Right renal pelvis (tissue), 4 donors: ENCODE data around the gene VAT1. TPM values are rescaled to one million over a fixed set of nuclear protein-coding genes. Genes with fewer than 3 reads are reported as not detected.
"Not testable (repeated sequence)": the region's sequence is repeated elsewhere in the genome, so short reads cannot be mapped to it uniquely, and the experiment has no call there.

Experiments
- DNase-seq, 4 donors: peaks; one replicate each; pipeline ENCODE4 v3.0.0-alpha.2; 2013; ENCODE audit warnings: low read depth in 4 of 4, low spot score in 3 of 4, missing footprints in 1 of 4
- polyA plus RNA-seq, 4 donors: library from polyadenylated mRNA; unstranded; fragments of 120-200 nt; gene quantifications; one replicate each; pipeline ENCODE4 v1.2.1, GENCODE V29; 2013; ENCODE audit not compliant: insufficient read length in 4 of 4

Gene VAT1
- 100 to 1,000 TPM; 112 to 143 (median 120) TPM for polyA plus RNA-seq

- DNase-seq = peak; percentile 63 to 72 (median 66)
These were observed at the start of gene VAT1 for GRCh38 chr17:43021741-43022512. TSS of gene VAT1 (minus strand) at chr17:43022385. CDS start at chr17:43022322, 63 bp downstream.

- DNase-seq = no peak
These were observed 48.7 kb upstream of the VAT1 start for GRCh38 chr17:43070872-43071271.

- no peak for DNase-seq
These were observed 48.1 kb upstream of the VAT1 start for GRCh38 chr17:43070257-43070656.

- DNase-seq = no peak
These were observed 47.2 kb upstream of the VAT1 start for GRCh38 chr17:43069368-43069898.

GRCh38 chr17:43068570-43069367 lies 46.6 kb upstream of the VAT1 start:
- no peak for DNase-seq

GRCh38 chr17:43062984-43063638 lies 40.9 kb upstream of the VAT1 start:
- no peak for DNase-seq

GRCh38 chr17:43056051-43056450 lies 33.9 kb upstream of the VAT1 start:
- DNase-seq = no peak

GRCh38 chr17:43053008-43053407 lies 30.8 kb upstream of the VAT1 start:
- DNase-seq = not testable (repeated sequence)

GRCh38 chr17:43051969-43052368 lies 29.8 kb upstream of the VAT1 start:
- DNase-seq = no peak

- no peak for DNase-seq
These were observed 21.8 kb upstream of the VAT1 start for GRCh38 chr17:43044024-43044423.

GRCh38 chr17:43043307-43043706 lies 21.1 kb upstream of the VAT1 start:
- no peak for DNase-seq

GRCh38 chr17:43042025-43042628 lies 19.9 kb upstream of the VAT1 start:
- no peak for DNase-seq

- DNase-seq = no peak
These were observed 18.5 kb upstream of the VAT1 start for GRCh38 chr17:43040655-43041054.

GRCh38 chr17:43039646-43040045 lies 17.5 kb upstream of the VAT1 start:
- DNase-seq = no peak

GRCh38 chr17:43034894-43035293 lies 12.7 kb upstream of the VAT1 start:
- DNase-seq = no peak

GRCh38 chr17:43033948-43034881 lies 12.0 kb upstream of the VAT1 start:
- DNase-seq = peak in 1 of 4 donors; percentile 29

- DNase-seq = no peak
These were observed 9.5 kb upstream of the VAT1 start for GRCh38 chr17:43031666-43032065.

- no peak for DNase-seq
These were observed 8.1 kb upstream of the VAT1 start for GRCh38 chr17:43030137-43030767.
